Hepatic stellate cell (primary cell): ENCODE measurements around the gene SMARCC2.

Experiments used
- DNase-seq: peaks from one replicate; pipeline ENCODE4 v3.0.0; 2011; ENCODE audit warnings: low spot score

The SMARCC2 gene

DNA sequence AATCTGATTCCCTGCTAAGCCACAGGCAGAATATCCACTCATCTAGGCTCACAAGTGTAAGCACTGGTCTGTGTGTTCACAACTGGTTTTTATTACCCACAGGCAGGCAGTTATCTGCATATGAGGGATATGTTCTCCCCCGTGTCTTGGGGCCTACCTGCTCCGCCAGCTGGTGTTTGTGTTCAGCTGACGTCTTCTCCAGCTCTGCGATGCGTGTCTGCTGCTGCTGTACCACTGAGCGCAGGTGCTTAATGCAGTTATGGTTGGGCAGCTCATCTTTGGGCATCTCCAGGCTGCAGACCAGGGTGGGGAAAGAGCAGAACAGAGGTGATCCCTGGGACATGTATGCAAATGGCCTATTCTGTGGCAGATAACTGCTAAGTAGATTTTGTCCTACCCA lies 18.7 kb upstream of the SMARCC2 start:
- no peak for DNase-seq

DNA sequence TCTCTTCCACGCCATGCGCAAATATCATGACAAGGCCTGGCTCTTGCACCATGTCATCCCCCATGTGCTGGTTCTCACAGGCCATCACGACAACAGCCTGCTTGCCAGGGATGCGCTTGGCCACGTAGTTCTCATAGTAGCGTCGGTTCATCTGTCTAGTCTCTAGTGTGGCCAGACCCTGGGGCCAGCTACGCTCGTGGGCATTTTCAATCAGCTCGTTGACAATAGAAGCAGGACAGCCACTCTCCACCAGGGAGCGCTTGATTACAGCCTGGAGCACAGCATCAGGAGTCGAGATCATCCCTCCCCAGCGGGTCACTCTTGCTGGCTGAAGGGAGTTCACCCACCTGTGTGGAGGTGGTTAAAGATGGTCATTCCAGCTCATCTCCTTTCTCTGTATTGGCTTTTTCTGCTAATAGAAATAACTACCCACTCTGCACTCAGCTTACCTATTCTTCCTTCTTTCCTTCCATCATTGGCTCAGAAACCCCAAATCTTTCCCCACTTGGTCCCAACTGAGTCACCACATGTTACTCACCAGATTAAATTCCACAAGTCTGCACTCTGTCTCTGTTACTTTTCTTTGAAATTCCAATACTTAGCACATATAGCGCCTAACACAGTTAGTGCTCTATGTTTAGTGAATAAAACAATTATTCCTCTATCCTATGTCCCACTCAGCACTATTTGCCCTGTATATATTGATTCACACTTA lies 17.3 kb upstream of the SMARCC2 start:
- DNase-seq = peak; percentile 57

DNA sequence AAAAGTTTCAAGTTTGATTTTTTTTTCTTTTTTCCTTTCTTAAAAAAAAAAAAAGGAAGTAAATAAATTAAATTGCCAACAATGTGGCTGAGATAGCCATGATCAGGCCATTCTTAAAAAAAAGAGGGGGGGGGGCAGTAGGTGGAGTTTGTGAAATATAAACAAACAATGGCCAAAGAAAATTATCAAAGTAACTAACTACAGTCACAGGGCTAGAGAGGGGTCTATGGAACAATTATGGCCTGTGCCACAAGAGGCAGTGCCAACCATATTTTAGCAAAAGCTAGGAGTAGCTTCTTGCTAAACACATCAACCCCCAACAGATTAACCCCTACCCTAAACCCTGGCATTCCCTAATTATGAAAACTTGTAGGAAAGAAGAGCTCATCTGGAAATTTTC lies 16.2 kb upstream of the SMARCC2 start:
- no peak for DNase-seq

DNA sequence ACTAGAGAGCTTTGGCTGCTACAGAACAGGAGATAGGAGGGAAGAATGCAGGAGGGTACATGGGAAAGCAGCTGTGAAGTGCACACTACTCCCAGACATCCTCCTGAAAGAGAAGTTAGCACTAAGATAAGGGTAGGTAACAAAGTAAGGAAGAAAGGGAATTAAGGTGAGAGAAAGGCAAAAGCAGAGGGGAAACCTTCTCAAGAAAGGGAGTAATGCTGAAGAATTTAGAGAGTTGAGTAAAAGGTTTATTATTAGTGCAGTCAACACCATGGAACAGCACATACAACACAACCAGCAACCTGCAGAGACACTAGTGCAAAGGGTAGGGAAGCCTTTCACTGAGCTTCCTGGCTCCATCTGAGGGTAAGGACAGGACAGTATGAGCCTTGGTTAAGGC lies 15.0 kb upstream of the SMARCC2 start:
- DNase-seq = no peak

DNA sequence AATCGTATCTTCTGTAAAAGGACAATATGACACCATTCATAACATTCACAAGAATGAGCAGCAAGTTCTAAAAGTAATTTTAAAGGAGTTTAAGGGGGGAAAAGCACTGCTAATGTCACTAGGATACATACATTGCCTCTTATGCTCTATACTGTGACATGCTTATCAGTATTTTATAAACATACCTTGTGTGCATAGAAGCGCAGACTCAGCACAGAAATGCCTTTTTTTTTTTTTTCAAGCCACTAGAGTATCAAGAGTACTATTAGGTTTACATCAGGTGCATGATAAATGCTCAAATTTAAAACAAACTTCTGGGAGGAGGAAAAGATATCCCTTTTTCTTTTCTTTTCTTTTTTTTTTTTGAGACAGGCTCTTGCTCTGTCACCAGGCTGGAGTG lies 13.6 kb upstream of the SMARCC2 start:
- no peak for DNase-seq

DNA sequence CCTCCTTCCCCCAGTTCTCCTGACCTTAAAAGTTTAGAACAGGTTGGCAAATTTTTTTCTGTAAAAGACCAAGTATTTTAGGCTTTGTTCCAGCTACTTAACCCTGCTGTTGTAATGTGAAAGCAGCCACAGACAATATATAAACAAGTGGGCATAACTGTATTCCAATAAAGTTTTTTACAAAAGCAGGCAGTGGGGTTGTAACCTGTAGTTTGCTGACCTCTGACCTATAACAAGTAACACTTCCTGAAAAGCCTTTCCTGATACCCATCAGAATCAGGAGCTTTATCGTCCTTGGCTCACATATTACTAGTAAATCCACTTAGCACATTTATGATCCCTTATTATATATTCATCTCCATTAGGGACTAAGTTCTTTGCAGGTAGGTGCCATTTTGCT lies 13.1 kb upstream of the SMARCC2 start:
- no peak for DNase-seq

DNA sequence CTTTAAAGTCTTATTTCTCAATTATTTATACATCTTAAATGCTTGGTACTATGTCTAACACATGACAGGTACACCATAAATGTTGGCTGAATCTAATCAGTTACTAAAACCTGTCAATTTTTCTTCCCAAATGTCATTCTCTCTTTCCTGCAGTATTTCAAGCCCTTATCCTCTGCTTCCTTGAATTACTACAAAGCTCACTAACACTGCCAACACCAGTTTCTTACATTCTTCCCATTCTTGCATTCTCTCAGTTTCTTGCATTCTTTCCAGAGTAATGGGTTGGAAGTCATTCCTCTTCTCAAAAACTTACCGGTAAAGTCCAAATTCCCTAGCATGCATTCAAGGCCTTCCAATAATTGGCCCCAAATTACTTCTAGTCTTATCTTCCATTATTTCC lies 9.6 kb upstream of the SMARCC2 start:
- DNase-seq = no peak

DNA sequence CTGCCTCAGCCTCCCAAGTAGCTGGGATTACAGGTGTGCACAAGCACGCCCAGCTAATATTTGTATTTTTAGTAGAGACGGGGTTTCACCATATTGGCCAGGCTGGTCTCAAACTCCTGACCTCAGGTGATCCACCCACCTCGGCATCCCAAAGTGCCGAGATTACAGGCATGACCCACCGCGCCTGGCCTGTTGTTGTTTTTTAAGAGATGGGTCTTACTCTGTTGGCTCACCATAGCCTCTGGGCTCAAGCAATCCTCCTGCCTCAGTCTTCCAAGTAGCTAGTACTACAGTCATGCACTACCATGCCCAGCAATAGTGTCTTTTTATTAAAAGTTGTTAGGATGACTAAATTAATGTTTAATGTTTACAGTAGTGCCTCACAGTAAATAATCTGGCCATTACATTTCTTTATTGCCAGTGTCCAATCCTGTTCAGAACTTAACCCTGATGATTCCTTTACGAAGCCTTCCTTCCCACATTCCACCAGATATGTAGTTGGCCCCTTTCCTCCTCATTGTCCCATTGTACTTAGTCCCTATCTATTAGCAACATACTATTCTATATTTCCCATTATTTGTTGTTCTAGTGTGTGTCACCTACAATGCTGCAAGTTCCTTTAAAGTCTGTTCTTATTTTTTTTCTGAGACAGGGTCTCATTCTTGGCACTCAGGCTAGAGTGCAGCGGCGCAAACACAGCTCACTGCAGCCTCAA lies 8.8 kb upstream of the SMARCC2 start:
- DNase-seq = no peak

DNA sequence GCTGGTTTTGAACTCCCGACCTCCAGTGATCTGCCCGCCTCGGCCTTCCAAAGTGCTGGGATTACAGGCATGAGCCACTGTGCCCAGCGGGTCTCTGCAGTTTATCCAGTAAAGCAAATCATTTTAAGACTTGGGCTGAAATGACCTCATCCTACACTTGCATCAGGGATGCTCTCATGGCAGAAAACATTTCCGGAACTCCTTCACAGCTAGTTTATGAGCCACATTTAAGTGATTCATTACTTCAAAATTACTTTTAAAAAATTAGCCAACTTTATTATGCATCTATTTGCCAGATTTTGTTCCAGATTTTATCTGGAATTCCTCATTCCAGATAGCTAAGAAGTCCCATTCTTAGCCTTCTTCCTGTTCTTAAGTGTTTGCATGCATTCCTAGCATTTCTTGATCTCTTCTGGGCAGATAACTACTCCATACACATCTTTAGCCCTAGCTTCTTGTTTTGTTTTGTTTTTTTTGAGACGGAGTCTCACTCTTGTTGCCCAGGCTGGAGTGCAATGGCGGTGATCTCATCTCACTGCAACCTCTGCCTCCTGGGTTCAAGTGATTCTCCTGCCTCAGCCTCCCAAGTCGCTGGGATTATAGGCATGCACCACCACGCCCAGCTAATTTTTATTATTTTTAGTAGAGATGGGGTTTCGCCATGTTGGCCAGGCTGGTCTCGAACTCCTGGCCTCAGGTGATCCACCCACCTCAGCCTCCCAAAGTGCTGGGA lies 7.7 kb upstream of the SMARCC2 start:
- peak; percentile 82 for DNase-seq

DNA sequence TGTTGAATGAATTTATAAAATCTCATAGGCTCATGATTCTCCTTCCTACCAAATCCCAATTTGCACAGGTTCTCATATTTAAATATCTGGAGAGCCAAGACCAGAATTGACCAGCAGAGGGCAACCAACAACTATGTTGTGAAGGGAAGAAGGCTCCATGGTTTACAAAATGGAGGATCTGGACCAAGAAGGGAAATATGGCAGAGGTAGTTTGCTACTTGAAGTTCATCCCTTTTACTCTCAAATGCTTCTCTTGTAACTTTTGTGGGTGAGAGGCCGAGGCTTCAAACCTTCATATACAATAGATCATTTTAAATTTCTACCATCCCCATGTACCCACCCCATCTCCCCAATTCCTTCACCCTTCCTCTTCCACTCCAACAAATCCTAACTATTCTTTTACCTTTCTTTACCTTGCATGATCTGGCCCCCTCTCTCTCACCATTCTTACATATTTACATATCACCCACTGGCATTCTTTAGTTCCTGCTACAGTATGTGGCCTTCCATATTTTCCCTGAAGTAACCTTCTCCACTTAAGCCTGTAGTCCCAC lies 3.8 kb upstream of the SMARCC2 start:
- DNase-seq = peak; percentile 75

DNA sequence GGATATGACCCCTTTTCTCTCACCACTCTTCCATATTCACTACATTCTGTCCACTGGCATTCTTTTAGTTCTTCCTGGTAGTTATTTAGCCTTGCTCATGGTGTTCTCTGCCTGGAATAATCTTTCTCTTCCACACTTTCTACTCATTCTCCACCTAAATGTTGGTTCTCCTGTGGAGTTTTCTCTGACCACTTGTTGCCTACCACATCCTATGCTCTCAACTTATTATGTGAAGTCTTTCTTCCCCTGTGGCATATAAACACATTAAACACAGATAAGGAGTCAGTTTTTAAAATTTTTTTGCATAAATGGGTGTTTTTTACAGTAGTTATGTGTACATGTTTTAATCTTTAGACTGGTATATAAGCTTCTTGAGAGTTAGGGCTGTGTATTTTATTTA lies 3.3 kb upstream of the SMARCC2 start:
- no peak for DNase-seq

DNA sequence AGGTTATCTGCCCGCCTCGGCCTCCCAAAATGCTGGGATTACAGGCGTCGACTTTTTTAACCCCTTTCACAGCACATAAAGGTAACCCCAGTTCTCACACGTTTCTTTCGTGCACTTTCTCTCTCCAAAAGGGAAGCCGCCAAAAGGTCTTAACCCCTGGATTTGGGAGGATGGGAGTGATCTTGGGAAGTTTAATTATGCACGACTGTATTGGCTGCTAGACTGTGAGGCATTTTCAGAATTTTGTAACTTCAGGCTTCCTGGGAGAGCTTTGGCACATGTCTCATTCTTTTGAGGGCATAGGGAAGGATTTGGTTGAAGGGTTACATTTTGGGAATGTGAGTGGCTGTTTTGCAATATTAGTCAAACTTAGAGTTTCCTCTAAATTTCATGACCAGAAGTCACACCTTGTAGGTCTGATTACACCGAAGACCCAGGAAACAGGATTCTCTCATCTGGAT lies 1.4 kb upstream of the SMARCC2 start:
- DNase-seq = peak; percentile 26

DNA sequence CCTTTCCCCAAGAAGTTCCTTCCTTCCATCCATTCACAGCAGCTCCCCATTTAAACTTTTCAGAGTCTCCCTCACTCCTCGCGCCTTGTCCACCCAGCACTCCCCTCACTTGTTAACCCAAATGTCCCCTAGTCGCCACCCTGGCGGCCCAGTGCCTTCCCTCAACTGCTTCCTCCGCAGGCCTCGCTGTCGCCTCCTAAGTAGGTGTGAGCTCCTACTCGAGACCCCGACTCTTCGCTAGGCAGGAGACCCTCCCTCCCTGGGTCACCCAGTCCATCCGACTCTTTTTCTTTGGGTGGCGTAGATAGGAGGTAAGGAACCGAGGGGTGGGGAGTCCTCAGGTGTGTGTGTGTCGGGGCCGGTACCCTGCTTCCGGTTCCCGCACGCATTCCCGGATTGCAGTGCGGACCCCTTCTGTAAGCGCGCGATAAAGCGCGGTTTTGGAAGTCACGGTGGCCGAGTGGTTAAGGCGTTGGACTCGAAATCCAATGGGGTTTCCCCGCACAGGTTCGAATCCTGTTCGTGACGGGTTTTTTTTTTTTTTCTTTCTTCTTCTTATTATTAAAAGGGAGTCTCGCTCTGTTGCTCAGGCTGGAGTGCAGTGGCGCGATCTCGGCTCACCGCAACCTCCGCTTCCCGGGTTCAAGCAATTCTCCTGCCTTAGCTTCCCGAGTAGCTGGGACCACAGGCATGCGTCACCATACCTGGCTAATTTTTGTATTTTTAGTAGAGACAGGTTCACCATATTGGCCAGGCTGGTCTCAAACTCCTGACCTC lies 823 bp upstream of the SMARCC2 start:
- peak; percentile 63 for DNase-seq

DNA sequence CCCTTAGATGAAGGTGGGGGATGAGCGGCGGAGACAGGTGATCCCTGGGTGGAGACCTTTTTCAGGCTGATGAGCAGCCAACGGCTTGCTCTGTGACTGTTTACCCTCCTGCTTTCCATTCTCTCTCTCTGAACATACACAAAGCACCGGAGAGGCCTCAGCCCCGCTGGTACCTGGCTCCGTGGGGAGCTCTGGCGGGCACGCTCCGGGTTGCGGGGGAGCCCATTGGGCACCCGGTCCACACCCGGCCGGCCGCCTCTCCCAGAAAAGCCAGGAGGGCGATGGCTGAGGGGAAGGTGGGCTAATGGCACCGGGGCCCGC lies 545 bp downstream of the SMARCC2 start:
- no peak for DNase-seq

DNA sequence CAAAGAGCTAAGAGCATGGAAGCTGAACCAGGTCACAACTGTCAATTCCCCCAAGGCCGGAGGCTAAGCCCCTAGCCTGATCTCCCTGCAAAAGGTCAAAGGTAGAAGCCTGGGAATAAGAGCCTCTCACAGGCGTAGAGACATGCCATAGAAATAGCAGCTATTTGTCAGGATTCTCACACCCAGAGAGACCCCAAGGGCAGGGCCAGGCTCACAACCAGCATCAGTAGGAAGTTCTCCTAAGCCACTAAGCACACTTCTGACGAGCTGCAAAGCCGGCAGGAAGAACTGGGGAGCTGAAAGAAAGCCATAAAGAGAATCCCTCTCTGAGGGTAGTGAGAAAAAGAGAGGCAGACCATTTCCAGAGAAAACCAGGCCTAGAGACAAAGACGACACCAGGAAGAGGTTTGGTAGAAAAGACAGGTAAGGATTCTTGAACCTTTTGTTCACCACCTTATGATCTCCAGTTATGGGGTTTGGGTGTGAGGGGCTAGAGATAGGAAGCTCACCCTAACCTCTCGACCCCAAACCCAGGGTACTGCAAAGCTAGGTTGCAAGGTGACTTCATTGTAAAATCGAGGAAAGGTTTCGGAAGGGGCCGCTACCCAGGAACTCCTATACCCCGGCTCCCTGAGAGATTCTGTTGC lies 1.0 kb downstream of the SMARCC2 start:
- no peak for DNase-seq

DNA sequence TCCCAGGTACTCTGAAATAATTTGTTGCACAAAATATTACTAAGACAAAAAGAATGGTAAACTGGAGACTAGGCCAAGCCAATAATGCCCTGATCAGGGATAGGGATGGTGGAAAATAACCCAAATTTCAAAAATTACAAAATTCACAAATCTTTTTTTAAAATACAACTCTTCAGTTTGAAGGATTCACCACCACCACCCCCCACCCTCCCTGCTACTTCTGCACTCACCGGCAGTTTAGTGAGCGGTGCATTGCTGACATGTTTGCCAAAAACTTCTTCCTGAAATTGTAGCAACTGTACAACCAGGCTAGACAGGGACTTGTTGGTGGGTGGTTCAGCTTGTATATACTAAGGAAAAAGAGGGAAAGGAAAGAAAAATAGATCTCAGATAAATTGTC lies 2.3 kb downstream of the SMARCC2 start:
- no peak for DNase-seq

DNA sequence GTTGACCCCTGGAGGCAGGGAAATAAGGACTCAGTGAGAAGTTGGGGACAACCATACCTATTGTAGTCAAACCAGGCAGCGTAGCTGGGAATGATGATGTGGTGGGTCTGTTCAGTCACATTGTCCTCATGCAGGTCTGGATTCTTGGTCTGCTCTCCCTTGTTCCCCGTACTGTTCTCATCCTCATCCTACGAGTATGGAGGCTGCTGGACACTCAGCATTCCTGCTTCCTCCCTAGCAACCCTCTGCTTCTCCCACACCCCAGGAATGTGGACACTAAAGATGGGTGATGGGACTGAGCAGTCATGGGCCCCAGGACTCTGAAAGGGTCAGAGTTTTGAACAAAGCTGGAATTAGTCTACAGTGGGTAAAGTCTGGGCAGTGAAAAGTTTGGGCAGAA lies 10.9 kb downstream of the SMARCC2 start:
- DNase-seq = no peak

DNA sequence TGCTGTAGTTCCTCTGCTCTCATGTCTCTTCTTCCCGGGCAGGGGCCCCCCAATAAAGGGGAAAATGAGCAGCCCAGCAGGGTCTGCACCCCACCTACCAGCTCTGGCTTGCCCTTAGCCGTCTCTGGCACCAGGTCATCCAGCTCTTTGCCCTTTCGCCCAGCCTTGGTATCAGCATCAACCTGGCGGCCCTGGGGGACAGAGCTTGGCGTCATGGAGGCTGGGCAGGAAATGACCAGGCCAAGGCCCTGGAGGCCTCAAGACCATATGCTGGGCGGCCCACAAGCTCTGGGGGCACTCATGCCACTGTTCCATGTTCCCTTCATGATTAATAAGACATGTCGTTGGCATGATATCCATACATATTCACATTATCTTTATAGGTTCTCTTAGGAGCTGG lies 16.4 kb downstream of the SMARCC2 start:
- DNase-seq = no peak

DNA sequence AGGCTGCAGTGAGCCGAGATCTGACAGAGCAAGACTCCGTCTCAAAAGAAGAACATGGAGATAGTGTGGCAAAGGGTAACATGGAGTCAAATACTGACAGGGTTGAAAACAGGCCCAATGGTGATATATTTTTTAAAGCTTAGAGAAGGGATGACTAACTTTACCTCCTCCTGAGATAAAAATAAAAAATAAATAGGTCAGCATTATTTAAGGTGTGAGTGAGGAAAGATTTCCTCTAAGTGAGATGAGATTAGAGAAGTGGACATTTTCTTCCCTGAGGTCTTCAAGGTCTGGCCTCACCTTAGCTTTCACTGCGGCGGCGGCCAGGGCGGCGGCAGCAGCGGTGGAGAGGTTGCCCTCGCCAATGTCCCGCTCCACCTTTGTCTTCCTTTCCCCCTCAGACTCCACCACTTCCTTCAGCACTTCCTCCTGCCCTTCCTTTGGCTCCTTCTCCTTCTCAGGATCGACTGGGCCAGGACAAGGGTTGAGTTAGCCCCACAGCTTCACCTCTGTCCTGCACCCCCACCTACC lies 20.0 kb downstream of the SMARCC2 start:
- DNase-seq = no peak

DNA sequence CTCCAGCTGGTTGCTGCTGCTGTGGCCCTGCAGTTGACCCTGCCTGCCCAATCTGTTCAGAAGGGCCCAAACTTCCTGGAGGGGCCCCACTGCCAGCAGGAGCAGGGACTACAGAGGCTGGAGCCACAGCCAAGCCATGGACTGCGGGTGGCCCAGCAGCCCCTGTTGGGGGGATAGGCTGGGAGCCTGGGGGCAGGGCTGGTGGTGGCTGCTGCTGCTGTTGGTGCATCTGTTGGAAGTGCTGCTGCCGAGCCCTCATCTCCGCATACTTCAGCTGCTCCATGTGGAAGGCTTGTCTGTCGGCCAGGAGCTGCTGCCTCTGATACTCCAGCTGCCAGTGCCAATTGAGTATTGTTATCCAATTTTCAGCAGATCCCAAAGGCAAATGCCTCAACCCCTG lies 23.9 kb downstream of the SMARCC2 start:
- no peak for DNase-seq

DNA sequence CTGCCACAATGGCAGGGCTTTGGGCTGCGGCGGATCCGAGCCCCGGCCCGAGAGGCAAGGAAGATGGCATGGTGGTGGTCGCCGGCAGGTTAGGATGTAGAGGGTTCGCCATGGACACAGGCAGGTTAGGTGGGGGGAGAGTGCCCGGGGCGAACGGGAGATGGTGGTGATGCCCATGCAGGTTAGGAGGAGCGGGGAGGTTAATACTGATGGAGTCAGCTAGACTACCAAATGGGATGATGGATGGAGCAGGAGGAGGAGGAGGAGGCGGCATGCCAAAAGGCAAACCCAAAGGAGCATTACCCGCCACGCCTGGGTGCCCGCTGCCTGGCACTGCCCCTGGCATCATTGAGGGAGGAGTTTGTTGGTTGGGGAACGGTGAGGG lies 24.9 kb downstream of the SMARCC2 start:
- no peak for DNase-seq
